Suprapubic skin (tissue), 3 donors: ENCODE results near the gene ARHGDIG.

Source experiments
- EP300 ChIP-seq: sonication (generic); formaldehyde crosslinking; IDR thresholded peaks from one replicate; pipeline ENCODE4 v1.6.1; 2017; ENCODE audit warnings: antibody characterized with exemption
- POLR2A ChIP-seq, 2 donors: fragments of 450-650 bp; IDR thresholded peaks; one replicate each; pipeline ENCODE4 v1.6.1; 2017; ENCODE audit warnings: antibody characterized with exemption in 2 of 2, mild to moderate bottlenecking in 2 of 2, moderate library complexity in 2 of 2
- TF ChIP-seq, protein P1 (sequence below), 2 donors: fragments of 200-600 bp in 1 of 2; fragments of 450-650 bp in 1 of 2; sonication (generic) in 1 of 2; IDR thresholded peaks; one replicate each; pipeline ENCODE4 v1.5.1; 2016 to 2019; ENCODE audit warnings: antibody characterized with exemption in 2 of 2, mild to moderate bottlenecking in 1 of 2, moderate library complexity in 1 of 2

DNA sequence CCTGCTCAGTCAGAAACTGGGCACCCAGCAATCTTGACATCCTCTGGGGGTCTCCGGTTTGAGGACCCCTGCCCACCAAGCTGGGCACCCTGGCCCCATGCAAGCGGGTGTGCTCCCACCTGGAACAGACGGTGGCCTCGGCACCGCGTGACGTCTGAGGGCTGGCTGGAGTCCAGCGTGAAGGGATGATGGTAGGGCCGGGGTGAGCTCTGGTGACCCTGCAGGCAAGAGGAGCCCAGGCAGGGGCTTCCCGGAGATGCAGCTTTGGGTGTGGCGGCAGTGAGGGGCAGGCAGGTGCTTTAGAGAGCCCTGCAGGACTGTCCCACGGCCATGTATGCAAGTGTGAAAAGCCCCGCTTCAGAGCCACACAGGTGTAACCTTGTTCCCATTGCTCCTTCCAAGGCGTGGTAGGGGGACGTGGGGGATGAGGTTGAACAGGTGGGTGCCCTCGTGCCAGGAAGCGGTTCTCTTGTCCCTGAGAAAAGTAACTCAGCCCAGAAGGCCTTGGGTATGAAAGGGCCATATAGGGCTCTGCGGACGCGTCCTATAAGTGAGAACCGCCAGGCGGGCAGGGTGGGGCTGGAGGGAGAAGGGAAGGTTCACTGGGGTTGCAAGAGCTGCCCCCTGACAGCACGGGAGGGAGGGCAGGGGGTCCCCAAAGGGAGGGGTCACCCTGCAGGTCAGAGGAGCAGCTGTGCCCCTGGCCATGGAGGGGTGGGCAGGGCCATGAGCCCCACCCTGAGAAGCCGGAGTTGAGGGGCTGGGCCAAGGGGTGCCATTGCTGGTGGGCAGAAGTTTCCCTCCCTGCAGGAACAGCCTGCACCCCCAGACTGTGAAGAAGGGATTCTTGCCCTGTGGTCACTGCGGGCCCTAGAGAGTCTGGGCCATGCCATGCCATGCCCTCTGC is 13.9 kb upstream of the ARHGDIG start:
- TF ChIP-seq POLR2A (IDR thresholded peaks at IDR 0.05): no peak
- TF ChIP-seq, protein P1, sequence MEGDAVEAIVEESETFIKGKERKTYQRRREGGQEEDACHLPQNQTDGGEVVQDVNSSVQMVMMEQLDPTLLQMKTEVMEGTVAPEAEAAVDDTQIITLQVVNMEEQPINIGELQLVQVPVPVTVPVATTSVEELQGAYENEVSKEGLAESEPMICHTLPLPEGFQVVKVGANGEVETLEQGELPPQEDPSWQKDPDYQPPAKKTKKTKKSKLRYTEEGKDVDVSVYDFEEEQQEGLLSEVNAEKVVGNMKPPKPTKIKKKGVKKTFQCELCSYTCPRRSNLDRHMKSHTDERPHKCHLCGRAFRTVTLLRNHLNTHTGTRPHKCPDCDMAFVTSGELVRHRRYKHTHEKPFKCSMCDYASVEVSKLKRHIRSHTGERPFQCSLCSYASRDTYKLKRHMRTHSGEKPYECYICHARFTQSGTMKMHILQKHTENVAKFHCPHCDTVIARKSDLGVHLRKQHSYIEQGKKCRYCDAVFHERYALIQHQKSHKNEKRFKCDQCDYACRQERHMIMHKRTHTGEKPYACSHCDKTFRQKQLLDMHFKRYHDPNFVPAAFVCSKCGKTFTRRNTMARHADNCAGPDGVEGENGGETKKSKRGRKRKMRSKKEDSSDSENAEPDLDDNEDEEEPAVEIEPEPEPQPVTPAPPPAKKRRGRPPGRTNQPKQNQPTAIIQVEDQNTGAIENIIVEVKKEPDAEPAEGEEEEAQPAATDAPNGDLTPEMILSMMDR (IDR thresholded peaks at IDR 0.05): no peak
- TF ChIP-seq EP300: no peak
